Endothelial cell of umbilical vein (primary cell): Measurements from ENCODE around the gene SLC16A2. TPM values are rescaled to one million over a fixed set of nuclear protein-coding genes. Genes with fewer than 3 reads are reported as not detected.
"Not testable (repeated sequence)": the region's sequence is repeated elsewhere in the genome, so short reads cannot be mapped to it uniquely, and the experiment has no call there.

Experiments
- BruUV-seq: library from RNA; stranded (reverse); fragments of 400-500 nt; replicated peaks from 2 replicates; lab custom pipeline; 2021; lab: Mats Ljungman, UMichigan
- CTCF ChIA-PET: fragments of 300-600, 350-600 bp; sonication (Branson Sonifier 250); formaldehyde crosslinking; loops from one replicate; lab custom pipeline; 2021; ENCODE audit warnings: antibody characterized with exemption, inconsistent platforms; lab: Charles Lee
- POLR2A ChIA-PET: fragments of 300-600, 350-600 bp; sonication (Branson Sonifier 250); formaldehyde crosslinking; loops from one replicate; lab custom pipeline; 2021; ENCODE audit warnings: antibody characterized with exemption, inconsistent platforms; lab: Charles Lee
- DNase-seq: peaks from one replicate; pipeline ENCODE4 v3.0.0-alpha.2; 2011; ENCODE audit warnings: low read depth, low spot score
- FAIRE-seq: peaks from 2 replicates; lab custom pipeline; 2011; peaks lifted over from hg19 to GRCh38; lab: Jason Lieb, UNC
- H2AFZ ChIP-seq: 2 replicates; pipeline ENCODE4 v1.6.0; 2012; ENCODE audit warnings: low read depth, low read length, control low read depth, inconsistent platforms
- H3K27ac ChIP-seq: 2 replicates; pipeline ENCODE4 v1.5.1; 2011; ENCODE audit warnings: low read depth, mild to moderate bottlenecking, control low read depth, low read length, moderate library complexity; ENCODE audit not compliant: insufficient read depth
- H3K27me3 ChIP-seq, 2 experiments: 2 replicates each; pipeline versions ENCODE4 v1.6.0 to v1.6.1; 2011; ENCODE audit warnings: low read length in 2 of 2, mixed read lengths in 1 of 2; ENCODE audit not compliant: control insufficient read depth in 2 of 2, insufficient read depth in 2 of 2
- H3K36me3 ChIP-seq, 2 experiments: 2 replicates in 1 of 2; 3 replicates in 1 of 2; pipeline ENCODE4 v1.5.1; 2011; ENCODE audit warnings: low read length in 2 of 2, mild to moderate bottlenecking in 1 of 2, moderate library complexity in 1 of 2; ENCODE audit not compliant: control insufficient read depth in 2 of 2, insufficient read depth in 2 of 2; ENCODE audit errors: extremely low read depth in 1 of 2
- H3K4me1 ChIP-seq: 3 replicates; pipeline ENCODE4 v1.5.1; 2011; ENCODE audit warnings: mild to moderate bottlenecking, low read length; ENCODE audit not compliant: control insufficient read depth, insufficient read depth; ENCODE audit errors: extremely low read depth
- H3K4me2 ChIP-seq: 2 replicates; pipeline ENCODE4 v1.6.1; 2011; ENCODE audit warnings: low read length, control low read depth, mixed read lengths; ENCODE audit not compliant: insufficient read depth
- H3K4me3 ChIP-seq, 3 experiments: fragments of 200-600 bp in 1 of 3; sonication (generic), shearing (Covaris generic) in 1 of 3; replicated peaks in 1 of 3; 2 replicates each; pipeline ENCODE4 v1.5.1; 2011 to 2016; ENCODE audit warnings: control low read depth in 3 of 3, low read length in 3 of 3, mild to moderate bottlenecking in 2 of 3, inconsistent platforms in 1 of 3, low read depth in 1 of 3, moderate library complexity in 1 of 3; ENCODE audit not compliant: insufficient read depth in 1 of 3
- H3K79me2 ChIP-seq: 2 replicates; pipeline ENCODE4 v1.6.0; 2012; ENCODE audit warnings: low read length, inconsistent platforms; ENCODE audit not compliant: control insufficient read depth, insufficient read depth
- H3K9ac ChIP-seq: replicated peaks from 2 replicates; pipeline ENCODE3; 2011; ENCODE audit warnings: low read length, control low read depth; ENCODE audit not compliant: insufficient read depth; ENCODE audit errors: extremely low read depth
- H3K9me1 ChIP-seq: replicated peaks from 3 replicates; pipeline ENCODE4 v1.6.0; 2011; ENCODE audit warnings: mild to moderate bottlenecking, low read length; ENCODE audit not compliant: control insufficient read depth, insufficient read depth; ENCODE audit errors: extremely low read depth
- H3K9me3 ChIP-seq: replicated peaks from 2 replicates; pipeline ENCODE4 v1.5.1; 2012; ENCODE audit warnings: low read length, inconsistent platforms; ENCODE audit not compliant: control insufficient read depth, insufficient read depth
- H4K20me1 ChIP-seq: replicated peaks from 2 replicates; pipeline ENCODE3; 2011; ENCODE audit warnings: mild to moderate bottlenecking, low read length; ENCODE audit not compliant: control insufficient read depth, insufficient read depth; ENCODE audit errors: extremely low read depth
- EZH2 ChIP-seq: IDR thresholded peaks from 2 replicates; pipeline ENCODE4 v1.6.1; 2012; ENCODE audit warnings: borderline replicate concordance, low read depth, mild to moderate bottlenecking, moderate library complexity, low read length, inconsistent platforms; ENCODE audit not compliant: severe bottlenecking
- MYC ChIP-seq: IDR thresholded peaks from one replicate; pipeline ENCODE4 v1.6.1; 2011; ENCODE audit warnings: mild to moderate bottlenecking, low read depth, low read length
- dilution Hi-C: fragments of 300-500 bp; cut with MboI; formaldehyde crosslinking; loops from one replicate; pipeline ENCODE4 v1.15.0; 2019; ENCODE audit warnings: low sequenced_read_pairs; ENCODE audit not compliant: extremely low pct_ligation_motif_present
- intact Hi-C: fragments of 100-400 bp; cut with micrococcal nuclease; formaldehyde crosslinking; loops from one replicate; pipeline ENCODE4 v1.10.0; 2022
- polyA plus RNA-seq, 4 experiments: library from polyadenylated mRNA; depleted of rRNA in 3 of 4; stranded (reverse) in 3 of 4; unstranded in 1 of 4; fragments of >200 nt; gene quantifications; 2 replicates each; pipeline versions ENCODE4 v1.2.1 to v1.2.3, GENCODE V29; 2011 to 2012; ENCODE audit warnings: missing spikeins in 1 of 4
- total RNA-seq: library from RNA; stranded (reverse); gene quantifications from 2 replicates; pipeline ENCODE4 v1.2.3, GENCODE V29; 2021

Gene SLC16A2
- total and polyA plus RNA-seq, 2 donors (not counting 3 experiments of a cell fraction or from before 2014, with no cell fraction given), result 3.1 to 3.6 TPM

DNA sequence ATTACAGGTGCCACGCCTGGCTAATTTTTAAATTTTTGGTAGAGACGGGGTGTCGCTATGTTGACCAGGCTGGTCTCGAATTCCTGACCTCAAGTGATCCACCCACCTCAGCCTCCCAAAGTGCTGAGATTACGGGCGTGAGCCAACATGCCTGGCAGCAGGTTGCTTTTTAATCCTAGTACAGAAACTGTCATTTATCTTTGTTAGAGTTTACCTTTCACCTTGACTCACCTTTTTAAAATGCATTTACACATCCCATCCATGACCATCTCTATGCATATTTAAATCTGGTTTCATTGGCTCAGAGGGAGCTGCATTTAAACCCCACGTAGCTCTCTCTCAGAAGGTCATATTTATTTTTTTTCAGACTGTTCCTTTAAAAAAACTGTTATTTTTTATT, 31.9 kb downstream of the SLC16A2 start:
- H4K20me1 ChIP-seq, result no peaks in the 10 kb centered on the region
- dilution Hi-C loops (no loop called here), intact Hi-C loops (no loop called here)
- H3K79me2 ChIP-seq, result no peaks in the 10 kb centered on the region
- no peak overlapping the region for H3K4me3 ChIP-seq
- ChIA-PET CTCF (no interaction called here), POLR2A (no interaction called here)
- FAIRE-seq (no peak), DNase-seq (no peak)
- BruUV-seq, result no TSS peak
- no peaks in the 10 kb centered on the region for H3K4me1 ChIP-seq
- H3K27me3 ChIP-seq, result no peaks in the 10 kb centered on the region
- no peak overlapping the region for H3K27ac ChIP-seq
- no peak overlapping the region for H2AFZ ChIP-seq
- H3K9ac ChIP-seq, result no peak overlapping the region
- H3K9me1 ChIP-seq, result no peaks in the 10 kb centered on the region
- no peak for TF ChIP-seq EZH2
- no peak for TF ChIP-seq MYC
- H3K36me3 ChIP-seq, result no peaks in the 10 kb centered on the region
- no peak overlapping the region for H3K4me2 ChIP-seq
- H3K9me3 ChIP-seq, result no peaks in the 10 kb centered on the region

DNA sequence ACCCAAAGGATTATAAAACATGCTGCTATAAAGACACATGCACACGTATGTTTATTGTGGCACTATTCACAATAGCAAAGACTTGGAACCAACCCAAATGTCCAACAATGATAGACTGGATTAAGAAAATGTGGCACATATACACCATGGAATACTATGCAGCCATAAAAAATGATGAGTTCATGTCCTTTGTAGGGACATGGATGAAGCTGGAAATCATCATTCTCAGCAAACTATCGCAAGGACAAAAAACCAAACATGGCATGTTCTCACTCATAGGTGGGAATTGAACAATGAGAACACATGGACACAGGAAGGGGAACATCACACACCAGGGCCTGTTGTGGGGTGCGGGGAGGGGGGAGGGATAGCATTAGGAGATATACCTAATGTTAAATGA, 32.9 kb downstream of the SLC16A2 start:
- H3K36me3 ChIP-seq, H3K4me2 ChIP-seq, H3K9ac ChIP-seq, H3K9me3 ChIP-seq, H3K79me2 ChIP-seq, H2AFZ ChIP-seq, H4K20me1 ChIP-seq, POLR2A ChIA-PET, FAIRE-seq, H3K4me3 ChIP-seq, intact Hi-C loops, CTCF ChIA-PET, H3K27ac ChIP-seq, BruUV-seq, H3K9me1 ChIP-seq, H3K27me3 ChIP-seq, dilution Hi-C loops, H3K4me1 ChIP-seq, DNase-seq: not testable (repeated sequence)
